RWPE1 (cell line): ENCODE data around the gene IGFALS.

Experiments
- CTCF ChIA-PET: fragments of 350-600 bp; sonication (Branson Sonifier 250); formaldehyde crosslinking; extraction: SDS; loops from one replicate; lab custom pipeline; 2021; lab: Yijun Ruan, JAX
- POLR2A ChIA-PET: fragments of 400-600 bp; formaldehyde crosslinking; extraction: SDS; loops from one replicate; lab custom pipeline; 2020; ENCODE audit warnings: antibody characterized with exemption; ENCODE audit not compliant: low non-redundant PET; lab: Yijun Ruan, JAX
- DNase-seq: peaks from one replicate; pipeline ENCODE4 v3.0.0; 2012; ENCODE audit warnings: low spot score
- H3K27ac ChIP-seq: fragments of 450-650 bp; 2 replicates; pipeline ENCODE4 v1.5.1; 2017
- CTCF ChIP-seq: fragments of 450-650 bp; conservative IDR thresholded peaks from 2 replicates; pipeline ENCODE4 v1.5.1; 2017; ENCODE audit warnings: low read depth, mild to moderate bottlenecking

The IGFALS gene

GRCh38 chr16:1763521-1764511, 29.7 kb downstream of the IGFALS start:
- peak; percentile 23; the same call in 1 of the 2 replicates for TF ChIP-seq CTCF
- H3K27ac ChIP-seq: peak overlapping the region; percentile 37
- CTCF ChIA-PET: interaction anchor here (0.6 to 1.0 kb wide), 3 partner anchors 8 to 24 kb away, joined by 3 to 6 read pairs (median 4); partner anchors contain the start of gene SPSB3
- POLR2A ChIA-PET: no interaction called here
- no peak for DNase-seq

GRCh38 chr16:1762879-1763520, 30.5 kb downstream of the IGFALS start:
- peak overlapping the region; percentile 6; the same call in 1 of the 2 replicates for H3K27ac ChIP-seq
- no peak for DNase-seq
- no peak for TF ChIP-seq CTCF
- POLR2A ChIA-PET: no interaction called here
- CTCF ChIA-PET: interaction anchor here (0.6 to 0.7 kb wide), 2 partner anchors 13 to 149 kb away, joined by 3 read pairs; no protein-coding TSS in a partner anchor

- no peak overlapping the region; the same call in 1 of the 2 replicates for H3K27ac ChIP-seq
- no peak for TF ChIP-seq CTCF
- no peak for DNase-seq
- POLR2A ChIA-PET: no interaction called here
- CTCF ChIA-PET: interaction anchor here (0.6 to 0.7 kb wide), 2 partner anchors 12 to 148 kb away, joined by 3 read pairs; no protein-coding TSS in a partner anchor
These were observed 31.2 kb downstream of the IGFALS start for GRCh38 chr16:1762196-1762878.

GRCh38 chr16:1761751-1762150, 31.8 kb downstream of the IGFALS start:
- ChIA-PET POLR2A (no interaction called here), CTCF (no interaction called here)
- TF ChIP-seq CTCF: no peak
- DNase-seq: no peak
- no peak overlapping the region for H3K27ac ChIP-seq

- ChIA-PET CTCF (no interaction called here), POLR2A (no interaction called here)
- no peak for DNase-seq
- peak overlapping the region; percentile 18; the same call in 1 of the 2 replicates for H3K27ac ChIP-seq
- TF ChIP-seq CTCF: no peak
These were observed 32.6 kb downstream of the IGFALS start for GRCh38 chr16:1760911-1761310.
